ACC112 (cell line): Measurements from ENCODE around the gene PPP1R13B.

Source experiments
- H2AFZ ChIP-seq: fragments of 200-600 bp; sonication (generic); one replicate; pipeline ENCODE4 v1.6.0; 2017; ENCODE audit warnings: antibody characterized with exemption, low read length; ENCODE audit not compliant: unreplicated experiment
- H3K27ac ChIP-seq: fragments of 200-600 bp; sonication (generic); 2 replicates; pipeline ENCODE4 v1.5.1; 2014; ENCODE audit warnings: low read depth, mild to moderate bottlenecking, antibody characterized with exemption, low read length, moderate library complexity
- H3K27me3 ChIP-seq: fragments of 200-600 bp; sonication (generic); 2 replicates; pipeline ENCODE4 v1.6.1; 2014; ENCODE audit warnings: mild to moderate bottlenecking, antibody characterized with exemption, low read length, moderate library complexity, mixed read lengths; ENCODE audit not compliant: insufficient read depth
- H3K36me3 ChIP-seq: fragments of 200-600 bp; sonication (generic); 2 replicates; pipeline ENCODE4 v1.6.1; 2016; ENCODE audit warnings: mild to moderate bottlenecking, antibody characterized with exemption, low read length, moderate library complexity, mixed read lengths; ENCODE audit not compliant: insufficient read depth
- H3K4me1 ChIP-seq: fragments of 200-600 bp; sonication (generic); one replicate; pipeline ENCODE4 v1.6.1; 2016; ENCODE audit warnings: low read length, mixed read lengths; ENCODE audit not compliant: insufficient read depth, unreplicated experiment, control insufficient read depth
- H3K4me3 ChIP-seq: fragments of 200-600 bp; sonication (generic); 2 replicates; pipeline ENCODE4 v1.5.1; 2014; ENCODE audit warnings: mild to moderate bottlenecking, low read depth, low read length
- H3K79me2 ChIP-seq: fragments of 200-600 bp; sonication (generic); one replicate; pipeline ENCODE4 v1.6.0; 2016; ENCODE audit warnings: low read length; ENCODE audit not compliant: control insufficient read depth, unreplicated experiment, insufficient read depth

The PPP1R13B gene

GRCh38 chr14:103732868-103733620 is 114.3 kb downstream of the PPP1R13B start:
- Histone ChIP-seq H3K27ac (no peak overlapping the region), H3K79me2 (no peaks in the 10 kb centered on the region), H2AFZ (no peak overlapping the region), H3K36me3 (no peaks in the 10 kb centered on the region), H3K4me3 (no peak overlapping the region), H3K27me3 (no peaks in the 10 kb centered on the region), H3K4me1 (no peaks in the 10 kb centered on the region)

GRCh38 chr14:103731916-103732867 is 115.2 kb downstream of the PPP1R13B start:
- no peaks in the 10 kb centered on the region for H3K27me3 ChIP-seq
- H3K36me3 ChIP-seq, result no peaks in the 10 kb centered on the region
- H3K27ac ChIP-seq, result no peak overlapping the region

GRCh38 chr14:103731481-103731880 is 115.9 kb downstream of the PPP1R13B start:
- H3K4me1 ChIP-seq, result no peaks in the 10 kb centered on the region
- no peaks in the 10 kb centered on the region for H3K79me2 ChIP-seq
- no peak overlapping the region for H3K4me3 ChIP-seq
- H3K36me3 ChIP-seq, result no peaks in the 10 kb centered on the region
- no peak overlapping the region for H2AFZ ChIP-seq
- no peak overlapping the region for H3K27ac ChIP-seq
- no peaks in the 10 kb centered on the region for H3K27me3 ChIP-seq

More at GRCh38 chr14:103731916-103732867, 115.2 kb downstream of the PPP1R13B start:
- no peaks in the 10 kb centered on the region for H3K79me2 ChIP-seq
- H2AFZ ChIP-seq, result no peak overlapping the region
- no peak overlapping the region for H3K4me3 ChIP-seq
- H3K4me1 ChIP-seq, result no peaks in the 10 kb centered on the region

GRCh38 chr14:103730490-103731035 is 116.8 kb downstream of the PPP1R13B start:
- H3K27ac ChIP-seq, result no peak overlapping the region
- H3K27me3 ChIP-seq, result no peaks in the 10 kb centered on the region
- H3K4me3 ChIP-seq, result no peak overlapping the region
- H2AFZ ChIP-seq, result no peak overlapping the region
- H3K36me3 ChIP-seq, result no peaks in the 10 kb centered on the region
- no peaks in the 10 kb centered on the region for H3K4me1 ChIP-seq
- H3K79me2 ChIP-seq, result peaks cover 4% of the 10 kb centered on the region

GRCh38 chr14:103729496-103730448 is 117.6 kb downstream of the PPP1R13B start:
- no peaks in the 10 kb centered on the region for H3K36me3 ChIP-seq
- H3K79me2 ChIP-seq, result peaks cover 7% of the 10 kb centered on the region
- H3K4me1 ChIP-seq, result no peaks in the 10 kb centered on the region
- no peak overlapping the region for H3K27ac ChIP-seq
- H2AFZ ChIP-seq, result no peak overlapping the region
- no peak overlapping the region for H3K4me3 ChIP-seq
- no peaks in the 10 kb centered on the region for H3K27me3 ChIP-seq

- no peaks in the 10 kb centered on the region for H3K36me3 ChIP-seq
- no peak overlapping the region for H3K27ac ChIP-seq
- H3K4me3 ChIP-seq, result no peak overlapping the region
- H2AFZ ChIP-seq, result no peak overlapping the region
- H3K27me3 ChIP-seq, result no peaks in the 10 kb centered on the region
- H3K79me2 ChIP-seq, result peaks cover 13% of the 10 kb centered on the region
- no peaks in the 10 kb centered on the region for H3K4me1 ChIP-seq
These were observed 118.7 kb downstream of the PPP1R13B start for GRCh38 chr14:103728721-103729120.

GRCh38 chr14:103728141-103728540 is 119.2 kb downstream of the PPP1R13B start:
- Histone ChIP-seq H3K4me3 (no peak overlapping the region), H2AFZ (no peak overlapping the region), H3K36me3 (no peaks in the 10 kb centered on the region)

GRCh38 chr14:103727313-103727980 is 119.9 kb downstream of the PPP1R13B start:
- no peak overlapping the region for H2AFZ ChIP-seq
- no peaks in the 10 kb centered on the region for H3K27me3 ChIP-seq
- H3K79me2 ChIP-seq, result peaks cover 23% of the 10 kb centered on the region
- H3K36me3 ChIP-seq, result no peaks in the 10 kb centered on the region
- peaks cover 5% of the 10 kb centered on the region for H3K4me1 ChIP-seq
- no peak overlapping the region for H3K27ac ChIP-seq
- H3K4me3 ChIP-seq, result no peak overlapping the region

More at GRCh38 chr14:103728141-103728540, 119.2 kb downstream of the PPP1R13B start:
- Histone ChIP-seq H3K27me3 (no peaks in the 10 kb centered on the region), H3K27ac (no peak overlapping the region), H3K79me2 (peaks cover 19% of the 10 kb centered on the region), H3K4me1 (peaks cover 1% of the 10 kb centered on the region)

GRCh38 chr14:103726474-103726873 is 120.9 kb downstream of the PPP1R13B start:
- no peaks in the 10 kb centered on the region for H3K27me3 ChIP-seq
- no peak overlapping the region for H3K27ac ChIP-seq
- no peak overlapping the region for H2AFZ ChIP-seq
- H3K36me3 ChIP-seq, result no peaks in the 10 kb centered on the region
- peaks cover 27% of the 10 kb centered on the region for H3K79me2 ChIP-seq
- H3K4me1 ChIP-seq, result peaks cover 9% of the 10 kb centered on the region
- H3K4me3 ChIP-seq, result no peak overlapping the region
